Suppressor macrophage treated with lipopolysaccharide for 4 hours (primary cell): Measurements from ENCODE around the gene TUBB2B.

Source experiments
- DNase-seq: peaks from one replicate; pipeline ENCODE4 v3.0.0-alpha.2; 2020

TUBB2B gene

DNA sequence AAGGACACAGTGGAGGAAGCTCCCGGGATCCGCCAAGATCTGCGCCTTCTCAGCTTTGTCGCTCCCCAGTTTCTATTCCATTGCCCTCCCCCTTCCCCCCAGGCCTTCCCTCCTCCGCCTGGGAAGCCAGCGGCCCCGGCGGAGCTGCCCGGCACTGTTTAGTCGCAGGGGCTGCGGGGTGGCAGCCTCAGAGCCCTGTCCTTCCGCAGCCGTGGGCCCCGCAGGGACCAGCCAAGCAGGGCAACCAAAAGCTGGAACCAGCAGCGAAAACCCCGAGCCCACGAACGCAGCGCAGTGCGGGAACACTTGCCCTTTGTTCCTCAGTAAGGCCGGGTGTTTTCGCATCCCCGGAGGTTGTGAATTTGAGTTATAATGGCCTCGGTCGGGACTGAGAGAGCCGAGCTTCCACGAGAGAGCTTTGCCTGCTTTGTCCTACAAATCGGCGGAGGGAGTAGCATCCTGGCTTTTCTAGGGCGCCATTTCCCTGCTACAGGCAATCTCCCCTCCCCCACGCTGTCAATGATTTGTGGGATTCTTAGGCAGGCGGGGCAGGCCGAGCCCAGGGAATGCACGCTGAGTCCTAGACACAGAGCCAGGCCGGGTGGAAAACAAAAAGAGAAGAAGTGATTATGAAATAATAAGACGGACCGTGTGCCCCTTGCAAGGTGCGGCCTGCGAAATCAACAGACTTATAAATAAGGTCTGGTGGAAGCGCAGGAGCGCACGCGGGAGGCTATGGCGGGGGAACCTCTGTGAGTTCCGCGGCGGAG lies 4.0 kb upstream of the TUBB2B start:
- peak; percentile 14 for DNase-seq

DNA sequence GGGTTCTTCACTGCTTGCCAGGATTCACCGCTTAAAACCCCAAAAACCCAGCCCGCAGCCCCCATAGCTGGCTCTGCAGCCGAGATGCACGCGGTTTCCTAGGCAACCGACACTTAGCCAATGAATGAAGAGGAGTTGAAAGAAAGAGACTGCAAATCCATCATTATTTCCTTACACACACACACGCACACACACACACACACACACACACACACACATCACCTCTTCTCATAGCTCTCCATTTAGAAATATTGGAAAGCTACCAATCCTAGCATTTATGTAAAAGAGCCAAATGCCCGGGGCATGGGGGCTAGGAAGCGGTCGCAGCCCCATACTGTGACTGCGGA lies 3.4 kb upstream of the TUBB2B start:
- DNase-seq, result no peak

DNA sequence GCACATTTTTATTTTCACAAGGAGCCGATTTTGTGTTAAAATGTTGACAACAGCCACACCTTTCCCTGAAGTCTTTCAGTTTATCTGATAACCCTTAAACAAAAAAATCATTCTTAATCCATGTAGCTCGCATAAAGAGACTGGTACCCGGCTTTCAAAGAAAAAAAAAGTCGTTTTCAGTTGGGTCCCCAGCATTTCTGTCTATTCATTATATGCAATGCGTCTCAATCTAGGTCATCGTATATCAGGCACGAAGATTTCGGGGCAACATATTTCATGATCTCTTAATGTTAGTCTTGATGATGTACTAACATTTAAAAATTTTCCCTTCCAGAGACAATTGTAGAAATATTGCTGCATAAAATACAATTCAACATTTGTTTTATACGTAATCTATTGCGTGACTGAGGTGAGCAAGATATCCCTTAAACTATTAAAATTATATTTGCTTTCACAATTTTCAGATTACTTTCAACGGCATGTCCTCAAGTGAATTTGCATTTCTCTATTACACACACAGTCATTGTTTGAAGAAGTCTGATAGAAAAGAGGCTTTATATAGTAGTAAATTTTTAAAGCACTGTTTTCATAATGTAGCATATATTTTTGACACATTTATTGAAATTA lies 2.9 kb upstream of the TUBB2B start:
- DNase-seq, result no peak

DNA sequence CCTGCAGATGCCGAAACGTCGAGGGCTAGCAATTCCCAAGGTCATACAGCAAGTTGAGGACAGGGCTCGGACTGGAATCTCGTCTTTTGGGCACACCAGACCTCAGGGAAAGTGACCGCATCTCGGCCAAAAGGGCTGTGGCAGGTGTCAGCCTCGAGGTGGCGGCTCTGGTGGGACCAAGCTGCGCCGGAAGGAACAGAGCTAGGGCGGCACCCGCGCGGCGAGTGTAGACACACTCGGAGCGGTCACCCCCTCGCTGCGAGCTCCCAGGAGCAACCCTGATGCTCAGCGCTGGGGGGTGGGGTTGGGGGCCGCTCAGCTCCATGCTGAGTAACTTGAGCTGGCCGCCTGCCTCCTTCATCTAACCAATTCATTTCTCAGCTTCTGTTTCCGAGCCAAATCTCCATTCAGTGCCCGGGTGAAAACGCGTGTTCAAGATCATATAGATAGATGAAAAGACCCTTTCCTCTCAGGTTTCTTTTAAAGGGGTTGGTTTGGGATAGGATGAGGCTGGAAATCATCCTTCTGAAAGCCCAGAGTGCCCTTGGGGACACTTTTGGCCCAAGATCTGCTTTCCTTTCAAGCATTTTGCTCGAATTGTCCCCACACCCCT lies 2.2 kb upstream of the TUBB2B start:
- no peak for DNase-seq

DNA sequence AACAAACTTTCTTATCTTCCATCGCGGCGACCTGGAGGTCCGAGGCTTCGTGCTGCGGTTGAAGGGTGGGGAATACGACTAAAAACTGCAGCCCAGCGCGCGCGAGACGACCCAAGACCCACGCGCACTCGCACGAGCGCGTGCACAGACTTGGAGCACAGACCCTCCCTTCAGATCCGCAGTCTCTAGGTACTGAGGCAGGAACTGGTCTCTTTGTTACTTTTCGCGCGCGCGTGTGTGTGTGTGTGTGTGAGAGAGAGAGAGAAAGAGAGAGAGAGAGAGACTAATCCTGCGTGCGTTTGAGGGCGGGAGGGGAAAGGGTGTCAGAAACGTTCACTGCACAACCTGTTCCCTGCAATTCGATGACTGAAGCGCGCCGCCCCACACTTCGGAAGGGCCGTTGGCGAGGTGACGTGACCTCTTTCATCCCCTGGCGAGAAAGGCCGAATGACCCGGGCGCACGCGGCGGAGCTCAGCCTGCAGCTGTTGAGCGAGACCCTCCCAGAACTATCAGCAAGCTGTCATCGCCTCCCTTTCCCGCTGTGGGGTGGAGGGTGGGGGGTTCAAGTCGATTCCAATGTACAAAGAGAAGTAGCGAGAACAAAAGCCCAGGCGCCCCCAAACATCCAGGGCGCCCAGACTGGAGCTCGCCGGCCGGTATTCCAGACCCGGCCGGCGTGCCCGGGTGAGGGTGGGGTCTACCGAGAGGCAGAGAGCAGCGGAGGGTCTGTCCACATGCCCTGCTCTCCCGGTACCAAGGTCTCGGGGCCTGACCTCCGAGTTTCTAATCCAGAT lies 1.5 kb upstream of the TUBB2B start:
- no peak for DNase-seq

DNA sequence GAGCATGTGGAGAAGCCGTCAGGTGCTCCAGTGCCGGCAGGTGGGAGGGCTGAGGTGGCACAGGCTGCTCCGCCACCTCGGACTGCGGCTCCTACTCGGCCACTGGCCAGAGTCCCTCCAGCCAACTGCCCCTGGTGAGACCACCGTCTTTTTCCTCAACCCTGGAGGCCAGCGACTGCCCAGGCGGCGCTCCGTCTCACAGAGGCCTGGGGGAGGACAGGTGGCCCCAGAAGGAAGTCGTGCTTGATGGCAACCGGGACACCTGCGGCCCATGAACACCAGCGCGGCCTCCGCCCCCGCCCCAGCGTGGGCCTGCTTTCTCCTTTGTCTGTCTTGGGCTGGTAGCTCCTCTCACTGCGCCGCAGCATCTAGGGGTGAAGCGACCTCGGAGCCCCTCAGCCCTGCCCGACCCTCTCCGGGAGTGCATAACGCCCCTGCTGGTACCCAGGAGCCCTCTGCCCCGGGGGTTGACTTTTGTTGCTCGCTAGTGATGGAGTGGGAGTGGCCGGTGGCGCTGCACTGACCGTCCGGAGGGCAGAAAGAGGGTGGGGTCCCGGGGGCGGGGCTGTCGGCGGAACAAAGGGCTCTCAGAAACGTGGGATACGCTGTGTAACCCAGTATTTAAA lies 706 bp upstream of the TUBB2B start:
- no peak for DNase-seq

DNA sequence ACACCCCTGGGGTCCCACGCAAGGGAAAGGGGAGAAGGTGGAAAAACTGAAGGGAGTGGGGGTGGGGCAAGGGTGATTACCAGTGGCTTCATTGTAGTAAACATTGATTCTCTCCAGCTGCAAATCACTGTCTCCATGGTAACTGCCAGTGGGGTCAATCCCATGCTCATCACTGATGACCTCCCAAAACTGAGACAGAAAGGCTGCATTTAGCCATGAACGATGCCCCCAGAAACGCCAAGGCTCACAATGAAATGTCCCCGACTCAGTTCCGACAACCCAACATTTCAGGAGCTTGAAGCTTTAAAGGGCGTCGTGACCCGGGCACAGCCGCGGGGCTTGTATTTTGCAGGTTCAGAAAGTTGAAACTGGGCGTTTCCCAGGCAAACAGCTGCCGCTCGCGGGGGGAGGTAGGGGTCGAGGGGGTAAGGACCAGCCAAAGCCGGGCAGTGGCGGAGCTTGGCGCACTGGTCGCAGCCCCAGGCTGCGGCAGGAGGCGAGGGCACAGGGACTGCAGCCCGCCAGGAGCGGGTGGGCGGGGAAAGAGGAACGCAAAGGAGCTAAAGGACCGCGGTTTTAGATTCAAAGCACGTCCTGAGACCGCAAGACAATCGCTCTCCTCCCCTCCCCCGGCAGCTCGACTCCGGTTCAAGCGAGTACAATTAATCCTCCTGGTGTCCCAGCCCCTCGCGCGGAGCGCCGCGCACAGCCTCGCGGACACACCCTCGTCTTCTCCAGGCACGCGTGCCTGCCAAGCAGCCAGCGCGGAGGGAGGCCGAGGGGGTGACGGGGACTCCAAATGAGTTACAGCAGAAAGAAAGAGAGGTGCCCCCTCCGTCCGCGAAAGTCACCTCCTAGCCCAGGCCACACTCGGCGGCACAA lies 731 bp downstream of the TUBB2B start:
- peak; percentile 42 for DNase-seq

DNA sequence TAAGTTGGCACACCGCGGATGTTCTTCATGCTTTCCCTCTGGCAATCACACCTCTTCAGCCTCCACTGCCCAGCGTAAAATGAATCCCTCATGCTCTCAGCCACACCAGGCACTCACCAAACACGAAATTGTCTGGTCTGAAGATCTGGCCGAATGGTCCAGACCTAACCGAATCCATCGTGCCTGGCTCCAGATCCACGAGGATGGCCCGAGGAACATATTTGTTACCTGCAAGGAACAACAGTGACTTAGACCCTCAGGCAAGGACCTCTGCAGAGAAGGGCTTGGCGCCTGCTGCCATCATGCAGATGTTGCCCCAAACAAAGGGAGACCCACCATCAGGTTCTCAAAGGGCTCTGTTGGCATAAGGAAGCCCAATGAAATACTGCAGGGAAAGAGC lies 1.4 kb downstream of the TUBB2B start:
- no peak for DNase-seq

DNA sequence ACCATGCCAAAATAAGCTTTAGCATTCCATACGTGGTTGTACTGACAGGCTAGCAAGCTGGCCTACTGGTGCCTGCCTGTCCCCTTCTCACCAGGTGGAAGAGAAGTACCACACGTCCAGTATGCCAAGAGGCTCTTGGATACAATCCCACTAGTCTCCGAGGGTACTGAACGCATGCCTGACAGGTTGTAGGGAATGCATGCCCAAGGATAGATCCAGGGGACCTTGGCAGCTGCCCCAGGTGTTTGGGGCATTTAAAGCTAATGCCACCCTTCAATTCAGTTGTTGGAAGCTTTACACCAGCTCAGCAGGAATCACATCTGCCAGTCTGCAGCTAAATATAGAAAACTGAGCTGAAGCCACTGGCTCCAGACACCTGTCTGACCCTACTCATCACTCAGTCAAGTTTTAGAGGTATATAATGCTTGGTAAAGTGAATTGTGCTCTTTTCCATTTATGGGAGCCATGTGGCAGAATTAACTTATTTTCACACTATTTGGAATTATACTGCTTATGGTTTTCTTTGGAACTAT lies 4.9 kb downstream of the TUBB2B start:
- DNase-seq, result no peak

DNA sequence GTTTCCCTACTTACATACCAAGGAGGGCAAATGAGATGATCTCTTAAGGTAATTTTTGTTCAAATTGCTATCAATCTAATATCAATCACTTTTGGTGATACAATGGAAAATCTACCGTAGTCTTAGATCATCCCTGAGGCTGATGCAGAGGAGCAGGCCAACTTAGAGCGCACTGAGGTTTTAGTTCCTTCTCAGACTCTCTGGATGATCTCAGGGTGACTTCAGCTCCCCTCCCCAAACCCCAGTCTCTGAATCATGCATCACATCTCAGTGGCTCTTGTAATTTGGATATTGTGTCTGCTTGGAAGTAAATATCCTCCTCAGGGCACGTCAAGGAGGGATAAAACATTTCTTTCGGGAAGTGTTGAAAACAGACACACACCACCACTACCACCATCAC lies 5.9 kb downstream of the TUBB2B start:
- DNase-seq, result peak; percentile 46

DNA sequence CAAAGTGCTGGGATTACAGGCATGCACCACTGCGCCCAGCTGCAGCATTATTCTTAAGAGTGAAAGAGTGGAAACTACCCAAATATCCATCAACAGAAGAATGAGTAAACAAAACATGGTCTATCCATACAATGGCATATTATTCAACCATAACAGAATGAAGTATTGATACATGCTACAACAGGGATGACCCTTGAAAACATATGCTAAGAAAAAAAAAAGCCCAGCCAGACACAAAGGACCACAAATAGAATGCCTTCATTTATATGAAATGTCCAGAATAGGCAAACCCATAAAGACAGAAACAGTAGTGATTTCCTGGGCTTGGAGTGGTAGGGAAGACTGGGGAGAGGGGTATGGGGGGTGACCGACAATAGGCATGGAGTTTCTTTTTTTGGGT lies 7.1 kb downstream of the TUBB2B start:
- DNase-seq, result no peak

DNA sequence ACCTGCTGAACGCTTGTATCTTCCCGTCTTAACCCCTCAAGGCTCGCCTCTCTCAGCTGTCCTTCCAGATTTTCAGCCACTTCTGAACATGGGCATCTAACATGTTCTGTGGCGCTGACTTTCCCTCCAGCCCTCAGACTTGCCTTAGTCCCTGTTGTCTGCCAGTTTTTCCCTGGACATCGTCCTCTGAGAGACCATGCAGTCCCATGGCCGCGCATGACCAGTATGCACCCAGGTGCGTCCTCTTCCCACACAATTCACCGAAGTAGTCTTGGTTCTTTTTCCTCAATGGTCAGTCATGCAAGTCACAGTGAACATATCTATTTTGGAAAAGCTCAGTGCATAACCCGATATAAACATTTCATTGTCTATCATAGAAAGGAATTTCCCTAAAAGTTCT lies 9.2 kb downstream of the TUBB2B start:
- DNase-seq, result no peak

DNA sequence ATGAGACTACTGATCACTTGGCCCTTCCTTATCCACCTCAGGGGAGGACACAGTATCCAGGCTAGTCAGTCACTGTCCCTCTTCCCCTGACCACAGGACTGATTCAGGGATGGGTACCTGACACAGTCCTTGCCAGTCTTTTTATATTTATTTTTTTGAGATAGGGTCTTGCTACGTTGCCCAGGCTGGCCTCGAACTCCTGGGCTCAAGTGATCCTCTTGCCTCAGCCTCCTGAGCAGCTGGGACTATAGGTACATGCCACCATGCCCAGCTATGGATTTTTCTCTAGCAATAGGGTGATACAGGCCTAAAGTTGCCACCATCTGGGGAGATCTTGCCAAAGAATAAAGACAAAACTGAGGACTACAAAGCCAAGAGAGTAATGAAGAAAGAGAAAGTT lies 10.2 kb downstream of the TUBB2B start:
- no peak for DNase-seq

DNA sequence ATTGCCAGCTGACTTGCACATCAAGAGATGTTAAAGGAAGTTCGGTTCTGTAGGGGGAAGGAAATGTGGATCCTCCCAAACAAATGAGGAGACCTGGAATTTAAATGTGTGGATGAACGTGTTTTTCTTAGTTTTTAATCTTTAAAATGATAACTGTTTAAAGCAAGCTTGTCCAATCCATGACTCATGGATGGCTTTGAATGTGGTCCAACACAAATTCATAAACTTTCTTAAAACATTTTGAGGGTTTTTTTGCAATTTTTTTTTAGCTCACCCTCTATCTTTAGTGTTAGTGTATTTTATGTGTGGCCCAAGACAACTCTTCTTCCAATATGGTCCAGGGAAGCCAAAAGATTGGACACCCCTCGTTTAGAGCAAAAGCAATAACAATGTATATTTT lies 12.6 kb downstream of the TUBB2B start:
- no peak for DNase-seq

DNA sequence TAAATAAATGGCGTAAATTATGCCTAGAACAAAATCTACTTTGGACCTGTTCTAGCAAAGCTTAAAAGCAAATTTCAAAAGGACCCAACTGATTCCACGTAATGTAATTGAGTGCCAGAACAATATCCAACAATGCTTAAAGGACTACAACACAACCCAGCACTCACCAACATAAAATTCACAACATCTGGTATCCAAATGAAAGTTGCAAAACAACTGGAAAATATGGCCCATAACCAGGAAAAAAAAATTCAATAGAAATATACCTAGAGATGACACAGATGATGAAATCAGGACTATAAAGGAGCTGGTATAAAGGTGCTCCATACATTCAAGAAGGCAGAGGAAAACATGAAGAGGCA lies 14.1 kb downstream of the TUBB2B start:
- DNase-seq, result no peak

DNA sequence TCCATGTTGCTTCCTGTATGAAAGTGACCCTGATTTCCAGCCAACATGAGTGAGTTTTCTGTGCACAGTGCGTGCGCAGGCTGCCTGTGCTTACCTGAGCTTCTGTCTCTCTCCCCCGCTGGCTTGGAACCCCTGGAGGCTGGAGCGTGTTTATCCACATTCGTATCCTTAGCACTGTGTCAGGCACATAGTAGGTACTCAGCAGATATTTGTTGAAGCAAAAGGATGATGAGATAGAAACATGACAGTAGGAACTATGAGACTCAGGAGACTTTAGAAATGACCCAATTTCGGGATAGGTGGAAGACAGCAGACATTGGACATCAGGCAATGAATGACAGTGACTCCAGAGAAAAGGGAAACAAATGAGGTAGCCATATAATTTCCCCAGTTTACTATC lies 15.2 kb downstream of the TUBB2B start:
- DNase-seq, result no peak

DNA sequence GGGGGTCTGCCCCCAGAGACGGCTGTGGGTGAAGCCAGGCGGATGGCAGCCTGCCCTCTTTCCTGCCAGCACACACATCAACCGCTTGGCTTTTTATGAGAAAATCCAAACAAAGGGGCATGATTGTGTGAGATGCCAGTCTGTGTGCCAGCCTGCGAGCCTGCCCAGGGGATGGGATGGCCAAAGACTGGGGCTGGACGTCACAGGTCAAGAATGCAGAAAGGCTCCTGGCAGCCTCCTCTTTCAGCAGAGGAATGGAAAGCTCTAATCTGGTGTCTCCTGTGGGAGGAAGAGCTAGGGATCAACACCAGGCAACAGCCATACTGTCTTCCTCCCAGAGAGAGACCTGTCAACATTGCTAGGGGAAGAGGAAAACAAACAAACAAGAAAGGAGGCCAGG lies 15.8 kb downstream of the TUBB2B start:
- DNase-seq, result no peak

DNA sequence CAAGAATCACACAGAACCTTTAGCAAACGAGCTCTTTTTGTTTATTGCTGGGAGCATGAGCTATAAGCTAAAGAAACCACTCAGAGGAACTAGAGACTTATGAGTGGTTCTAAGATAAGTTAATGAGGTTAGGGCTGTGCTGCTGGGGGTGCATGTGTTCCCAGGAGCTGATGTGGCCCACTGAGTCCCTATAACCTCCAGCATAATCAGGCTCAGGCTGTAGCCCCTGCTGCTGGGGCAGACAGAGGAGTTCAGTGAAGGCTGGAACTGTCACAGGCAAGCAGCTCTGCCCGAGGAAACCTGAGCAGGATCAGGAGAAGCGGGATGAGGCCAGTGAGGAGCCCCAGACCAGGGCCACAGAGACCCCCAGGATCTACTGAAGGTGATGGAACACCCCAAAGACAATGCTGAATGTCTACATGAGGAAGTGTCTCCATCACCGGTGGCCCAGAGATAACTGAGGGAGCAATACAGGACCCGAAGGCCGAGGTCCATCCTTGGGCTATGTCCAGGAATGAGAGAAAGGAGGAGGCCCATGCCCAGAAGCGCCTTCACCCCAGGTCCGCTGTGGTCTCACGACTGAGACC lies 17.3 kb downstream of the TUBB2B start:
- no peak for DNase-seq

DNA sequence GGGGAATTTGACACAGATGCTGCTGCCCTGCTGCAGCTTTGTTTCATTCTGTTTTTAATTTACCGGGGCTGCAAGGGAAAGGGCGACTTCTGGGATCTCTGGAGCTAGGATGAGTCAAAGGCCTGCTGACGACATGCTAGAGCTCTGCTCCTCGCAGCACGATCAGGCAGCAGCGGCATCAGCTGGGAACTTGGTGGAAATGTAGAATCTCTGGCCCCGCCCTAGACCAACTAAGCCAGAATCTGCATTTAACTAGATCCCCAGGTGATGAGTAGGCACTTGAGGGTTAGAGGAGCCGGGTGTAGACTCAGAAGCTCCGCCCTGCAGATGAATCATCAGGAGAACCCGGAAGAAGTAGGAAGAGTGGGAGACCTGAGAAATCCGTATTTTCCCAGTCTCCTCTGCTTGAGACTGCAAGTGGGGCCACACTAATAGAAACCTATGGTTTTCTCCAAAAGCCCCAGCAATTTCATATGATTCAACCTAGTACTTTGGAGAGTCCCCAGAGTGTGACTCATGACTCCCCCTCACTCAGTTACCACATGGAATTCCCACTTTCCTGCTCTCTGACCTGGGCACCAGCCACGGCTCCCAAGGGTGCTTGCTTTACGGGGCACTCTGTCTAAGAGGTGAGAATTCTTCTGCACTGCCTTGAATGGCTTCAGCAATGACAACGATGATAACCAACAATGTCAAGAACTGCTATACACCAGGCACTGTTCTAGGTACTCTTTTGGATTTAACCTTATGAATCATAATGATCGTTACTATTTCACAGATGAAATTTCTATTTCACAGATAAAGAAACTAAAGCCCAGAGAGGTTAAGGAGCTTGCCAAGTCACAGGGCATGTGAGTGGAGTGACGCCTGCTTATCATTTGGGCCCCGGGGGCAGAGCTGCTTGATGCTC lies 18.1 kb downstream of the TUBB2B start:
- peak; percentile 70 for DNase-seq

DNA sequence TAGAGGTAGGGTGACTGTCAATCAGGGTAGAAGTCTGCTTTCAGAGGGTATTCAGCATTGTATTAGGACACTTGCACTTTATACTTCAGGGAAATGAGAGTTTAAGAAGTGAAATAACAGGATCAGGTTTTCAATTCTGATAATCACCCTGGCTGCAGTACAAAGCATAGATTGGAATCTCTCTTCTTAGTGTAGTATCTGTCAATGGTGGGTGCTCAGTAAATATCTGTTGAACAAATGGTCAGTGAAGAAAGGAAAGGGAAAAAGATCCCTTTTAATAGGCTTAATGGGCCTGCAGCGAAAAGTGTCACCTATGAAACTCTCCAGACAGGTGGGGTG lies 18.7 kb downstream of the TUBB2B start:
- DNase-seq, result no peak
